IMR-90 (cell line): ENCODE measurements around the gene MKKS.
A peak's percentile ranks its signal among the peaks of the same experiment; 100 is the strongest.

Experiments used
- BHLHE40 ChIP-seq: fragments of 150-350 bp; IDR thresholded peaks from 2 replicates; pipeline ENCODE4 v1.6.1; 2016; ENCODE audit warnings: mild to moderate bottlenecking, low read depth, low read length
- CEBPB ChIP-seq: IDR thresholded peaks from 2 replicates; pipeline ENCODE4 v1.6.1; 2012; ENCODE audit warnings: low read depth, low read length, improper control_type of control experiment
- CHD1 ChIP-seq: IDR thresholded peaks from 2 replicates; pipeline ENCODE4 v1.6.1; 2012; ENCODE audit warnings: low read depth, low read length, improper control_type of control experiment
- ELK1 ChIP-seq: fragments of 150-350 bp; IDR thresholded peaks from 2 replicates; pipeline ENCODE4 v1.6.1; 2016; ENCODE audit warnings: low read depth, mild to moderate bottlenecking, low read length, moderate library complexity, borderline replicate concordance
- MAFK ChIP-seq: IDR thresholded peaks from 2 replicates; pipeline ENCODE4 v1.6.1; 2012; ENCODE audit warnings: low read depth, low read length, improper control_type of control experiment
- MAZ ChIP-seq: IDR thresholded peaks from 2 replicates; pipeline ENCODE4 v1.6.1; 2012; ENCODE audit warnings: low read depth, mild to moderate bottlenecking, low read length, improper control_type of control experiment, moderate library complexity, borderline replicate concordance
- POLR2A ChIP-seq: IDR thresholded peaks from 2 replicates; pipeline ENCODE4 v1.6.1; 2012; ENCODE audit warnings: mild to moderate bottlenecking, low read depth, low read length
- RAD21 ChIP-seq: IDR thresholded peaks from 2 replicates; pipeline ENCODE4 v1.6.1; 2012; ENCODE audit warnings: low read length, improper control_type of control experiment
- RCOR1 ChIP-seq: IDR thresholded peaks from 2 replicates; pipeline ENCODE4 v1.6.1; 2012; ENCODE audit warnings: mild to moderate bottlenecking, low read length, improper control_type of control experiment; ENCODE audit not compliant: insufficient replicate concordance
- RFX5 ChIP-seq: IDR thresholded peaks from 2 replicates; pipeline ENCODE4 v1.8.0; 2012; ENCODE audit warnings: low read depth, mild to moderate bottlenecking, low read length, moderate library complexity
- SMC3 ChIP-seq: fragments of 150-350 bp; IDR thresholded peaks from 2 replicates; pipeline ENCODE4 v1.6.1; 2016; ENCODE audit warnings: low read depth, mild to moderate bottlenecking, antibody characterized with exemption, low read length, moderate library complexity
- TF ChIP-seq, protein P1 (sequence below): conservative IDR thresholded peaks from 2 replicates; pipeline ENCODE4 v1.5.1; 2012; ENCODE audit warnings: mild to moderate bottlenecking, low read depth, low read length, improper control_type of control experiment

DNA sequence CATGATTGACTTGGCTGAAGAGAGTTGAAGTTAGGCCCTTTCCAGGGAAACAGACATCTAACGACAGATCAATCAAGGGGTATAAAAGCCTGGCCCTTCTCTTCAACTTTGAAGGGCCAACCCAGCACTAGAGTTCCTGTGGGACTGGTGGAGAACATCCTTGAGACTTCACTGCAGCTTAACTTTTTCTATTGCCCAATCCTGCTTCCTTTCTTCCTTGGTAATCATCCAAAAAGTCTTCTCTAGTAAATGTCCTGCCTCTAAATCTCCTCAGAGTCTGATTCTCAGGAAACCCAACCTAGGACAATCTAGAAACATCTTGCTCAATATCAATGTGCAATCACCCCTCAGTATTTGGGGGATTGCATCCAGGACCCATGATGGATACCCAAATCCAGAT is 1.9 kb downstream of the MKKS start:
- TF ChIP-seq, protein P1, sequence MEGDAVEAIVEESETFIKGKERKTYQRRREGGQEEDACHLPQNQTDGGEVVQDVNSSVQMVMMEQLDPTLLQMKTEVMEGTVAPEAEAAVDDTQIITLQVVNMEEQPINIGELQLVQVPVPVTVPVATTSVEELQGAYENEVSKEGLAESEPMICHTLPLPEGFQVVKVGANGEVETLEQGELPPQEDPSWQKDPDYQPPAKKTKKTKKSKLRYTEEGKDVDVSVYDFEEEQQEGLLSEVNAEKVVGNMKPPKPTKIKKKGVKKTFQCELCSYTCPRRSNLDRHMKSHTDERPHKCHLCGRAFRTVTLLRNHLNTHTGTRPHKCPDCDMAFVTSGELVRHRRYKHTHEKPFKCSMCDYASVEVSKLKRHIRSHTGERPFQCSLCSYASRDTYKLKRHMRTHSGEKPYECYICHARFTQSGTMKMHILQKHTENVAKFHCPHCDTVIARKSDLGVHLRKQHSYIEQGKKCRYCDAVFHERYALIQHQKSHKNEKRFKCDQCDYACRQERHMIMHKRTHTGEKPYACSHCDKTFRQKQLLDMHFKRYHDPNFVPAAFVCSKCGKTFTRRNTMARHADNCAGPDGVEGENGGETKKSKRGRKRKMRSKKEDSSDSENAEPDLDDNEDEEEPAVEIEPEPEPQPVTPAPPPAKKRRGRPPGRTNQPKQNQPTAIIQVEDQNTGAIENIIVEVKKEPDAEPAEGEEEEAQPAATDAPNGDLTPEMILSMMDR: no peak
- no peak for TF ChIP-seq BHLHE40
- TF ChIP-seq RFX5: no peak
- peak; percentile 40; the same call in 1 of the 2 replicates for TF ChIP-seq CEBPB
- TF ChIP-seq POLR2A: no peak
- no peak for TF ChIP-seq RAD21
- no peak for TF ChIP-seq RCOR1
- TF ChIP-seq MAZ: no peak
- TF ChIP-seq SMC3: no peak
- TF ChIP-seq MAFK: no peak
- no peak for TF ChIP-seq ELK1
- TF ChIP-seq CHD1: no peak
